Raji (cell line): ENCODE results near the gene ANKS1B.

Experiments used
- POLR2A ChIP-seq: IDR thresholded peaks from 2 replicates; pipeline ENCODE4 v1.6.1; 2011; ENCODE audit warnings: low read depth, low read length, control low read depth; ENCODE audit not compliant: insufficient read depth

Gene ANKS1B

DNA sequence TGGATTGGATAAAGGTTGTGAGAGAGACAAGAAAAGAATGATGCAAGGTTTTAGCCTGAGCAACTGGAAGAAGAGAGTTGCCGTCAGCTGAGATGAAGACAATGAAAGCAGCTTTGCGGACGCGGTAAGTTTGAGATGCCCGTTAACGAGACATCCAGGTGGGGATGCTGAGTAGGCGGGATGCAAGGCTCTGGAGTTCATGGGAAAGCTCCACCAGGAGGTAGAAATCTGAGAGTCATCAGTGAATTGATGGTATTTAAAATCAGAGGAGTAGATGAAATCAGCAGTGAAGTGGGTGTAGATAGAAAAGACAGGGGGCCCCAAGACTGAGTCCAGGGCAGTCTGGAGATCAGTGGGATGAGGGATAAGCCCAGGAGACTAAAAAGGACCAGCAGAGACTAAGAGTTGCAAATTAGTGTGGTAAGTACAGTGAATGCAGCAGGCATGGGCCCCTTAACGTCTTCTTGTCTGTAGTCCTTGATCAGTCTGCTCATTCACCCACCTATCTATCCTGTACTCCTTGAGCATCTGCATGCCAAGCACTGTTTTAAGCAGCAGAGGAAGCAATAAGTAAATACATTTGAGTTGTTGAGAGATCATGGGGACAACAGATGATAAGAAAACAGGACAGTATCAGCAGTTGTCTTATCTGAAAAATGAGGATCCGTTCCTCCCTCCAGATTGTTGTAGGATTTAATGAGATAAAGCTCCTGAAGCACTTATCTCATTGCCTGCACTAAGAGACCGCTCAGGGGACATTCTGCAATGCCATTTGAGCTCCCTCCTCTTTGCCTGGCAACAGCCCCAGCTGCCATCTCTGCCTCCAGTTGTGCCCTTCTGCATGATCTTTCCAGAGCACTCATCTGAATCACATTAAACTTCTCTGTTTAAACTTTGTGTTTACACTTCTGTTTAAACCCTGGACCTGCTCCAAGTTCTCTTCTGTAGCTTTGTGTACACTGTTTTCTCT, 1248.1 kb downstream of the ANKS1B start:
- TF ChIP-seq POLR2A: no peak

DNA sequence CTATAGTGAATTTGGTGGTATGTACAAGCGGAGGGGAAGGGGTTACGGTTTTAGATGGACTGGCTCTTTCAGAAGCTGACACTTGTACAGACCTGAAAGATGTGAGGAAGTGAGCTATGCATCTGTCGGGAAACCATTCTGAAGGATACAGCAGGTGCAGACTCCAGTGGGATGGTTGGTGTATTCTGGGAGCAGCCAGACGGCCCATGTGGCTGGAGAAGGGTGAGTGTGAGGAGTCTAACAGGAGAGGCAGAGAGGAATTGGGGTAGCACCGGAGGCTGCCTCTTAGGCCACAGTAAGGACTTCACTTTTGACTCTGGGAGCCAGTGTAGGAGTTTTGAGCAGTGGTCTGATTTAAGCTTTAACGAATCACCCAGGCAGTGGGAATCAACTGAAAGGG, 1248.9 kb downstream of the ANKS1B start:
- TF ChIP-seq POLR2A: no peak

DNA sequence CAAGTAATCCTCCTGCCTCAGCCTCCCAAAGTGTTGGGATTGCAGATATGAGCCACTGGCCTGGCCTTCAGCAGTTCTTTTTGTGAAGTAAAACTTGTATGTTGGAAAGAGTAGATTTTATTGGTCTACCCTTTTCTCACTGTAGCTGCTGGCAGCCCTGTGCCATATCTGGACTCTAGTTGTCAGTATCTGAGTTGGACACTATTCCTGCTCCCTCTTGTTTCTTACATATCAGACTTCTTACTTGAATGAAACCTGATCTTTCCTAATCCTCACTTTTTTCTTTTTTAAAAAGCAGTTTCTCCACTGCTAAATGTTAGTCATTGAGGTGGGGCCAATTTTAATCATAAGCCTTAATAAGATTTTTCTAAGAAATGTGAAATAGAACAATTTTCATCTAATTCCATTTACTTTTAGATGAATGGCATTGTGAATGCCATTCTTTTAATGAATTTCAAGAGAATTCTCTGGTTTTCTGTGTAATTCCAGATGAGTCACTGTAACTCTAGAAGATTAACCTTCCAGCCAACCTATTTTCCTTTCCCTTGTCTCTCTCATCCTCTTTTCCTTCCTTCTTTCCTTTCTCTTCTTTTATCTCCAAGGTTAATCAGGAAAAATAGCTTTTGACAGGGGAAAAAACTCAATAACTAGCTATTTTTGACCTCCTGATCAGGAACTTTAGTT, 1250.9 kb downstream of the ANKS1B start:
- no peak for TF ChIP-seq POLR2A

DNA sequence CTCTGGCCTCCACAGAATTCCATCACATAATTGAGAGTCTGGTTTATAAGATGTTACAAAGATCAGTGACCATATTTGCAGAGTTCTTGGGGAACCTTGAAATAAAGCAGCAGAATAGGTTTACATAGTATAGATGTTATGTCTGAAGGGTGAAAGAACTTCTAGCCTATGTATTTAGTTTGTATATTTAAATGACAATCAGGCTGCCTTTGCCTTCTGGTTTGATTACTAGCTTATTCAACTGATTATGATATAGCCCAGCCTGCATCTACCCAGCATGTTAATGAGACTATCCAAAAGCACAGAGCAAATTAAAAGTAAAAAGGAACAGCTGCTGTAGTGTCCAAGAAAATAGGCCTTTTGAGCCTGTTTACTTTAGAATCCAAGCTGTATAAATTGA, 1254.3 kb downstream of the ANKS1B start:
- no peak for TF ChIP-seq POLR2A

DNA sequence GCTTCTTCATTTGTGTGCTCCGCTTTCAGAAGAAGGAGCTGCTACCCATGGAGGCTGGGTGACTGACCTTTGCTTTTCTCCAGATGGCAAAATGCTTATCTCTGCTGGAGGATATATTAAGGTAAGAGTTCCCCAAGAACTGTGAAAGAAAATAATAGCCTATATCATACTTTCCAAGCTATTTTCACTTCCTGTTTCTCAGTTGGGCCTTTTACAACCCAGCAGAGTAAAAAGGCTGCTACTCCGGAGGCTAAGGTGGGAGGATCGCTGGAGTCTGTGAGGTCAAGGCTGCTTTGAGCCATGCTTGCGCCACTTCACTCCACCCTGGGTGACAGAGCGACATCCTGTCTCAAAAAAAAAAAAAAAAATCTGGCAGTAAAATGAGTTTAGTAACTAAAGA, 1257.5 kb downstream of the ANKS1B start:
- TF ChIP-seq POLR2A: no peak

DNA sequence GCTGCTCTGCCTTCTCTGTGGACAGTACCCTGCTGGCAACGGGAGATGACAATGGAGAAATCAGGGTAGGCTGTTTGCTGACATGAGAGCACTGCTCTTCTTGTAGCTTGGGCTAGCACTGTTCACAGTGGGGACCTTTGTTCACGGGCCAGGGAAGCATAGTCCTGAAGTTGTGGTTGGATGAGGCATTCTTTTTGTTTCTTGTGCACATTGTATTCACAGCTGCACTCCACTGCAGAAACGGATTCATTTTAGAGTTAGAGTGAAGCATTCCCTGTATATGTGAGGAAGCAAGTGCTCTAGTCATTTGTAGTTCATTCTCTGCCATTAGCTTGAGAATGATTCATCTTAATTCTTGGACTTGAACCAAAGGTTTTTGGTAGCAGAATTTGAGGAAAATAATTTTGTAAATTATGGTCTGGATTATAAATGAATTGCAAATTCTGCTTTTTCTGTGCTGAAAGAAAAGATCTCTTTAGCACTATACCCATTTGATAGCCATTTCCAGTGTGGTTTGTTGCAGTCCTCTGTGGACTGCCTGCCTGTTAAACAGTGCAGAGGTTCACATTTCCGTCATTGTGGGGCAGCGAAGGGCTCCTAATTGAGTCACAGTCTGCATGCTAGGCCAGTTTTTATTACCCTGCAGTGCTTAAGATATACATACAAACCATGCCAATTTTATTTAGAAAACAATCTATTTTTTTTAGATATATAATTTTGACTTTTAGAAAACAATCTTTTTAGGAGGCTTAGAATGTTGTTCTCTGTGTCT, 1259.1 kb downstream of the ANKS1B start:
- no peak for TF ChIP-seq POLR2A

DNA sequence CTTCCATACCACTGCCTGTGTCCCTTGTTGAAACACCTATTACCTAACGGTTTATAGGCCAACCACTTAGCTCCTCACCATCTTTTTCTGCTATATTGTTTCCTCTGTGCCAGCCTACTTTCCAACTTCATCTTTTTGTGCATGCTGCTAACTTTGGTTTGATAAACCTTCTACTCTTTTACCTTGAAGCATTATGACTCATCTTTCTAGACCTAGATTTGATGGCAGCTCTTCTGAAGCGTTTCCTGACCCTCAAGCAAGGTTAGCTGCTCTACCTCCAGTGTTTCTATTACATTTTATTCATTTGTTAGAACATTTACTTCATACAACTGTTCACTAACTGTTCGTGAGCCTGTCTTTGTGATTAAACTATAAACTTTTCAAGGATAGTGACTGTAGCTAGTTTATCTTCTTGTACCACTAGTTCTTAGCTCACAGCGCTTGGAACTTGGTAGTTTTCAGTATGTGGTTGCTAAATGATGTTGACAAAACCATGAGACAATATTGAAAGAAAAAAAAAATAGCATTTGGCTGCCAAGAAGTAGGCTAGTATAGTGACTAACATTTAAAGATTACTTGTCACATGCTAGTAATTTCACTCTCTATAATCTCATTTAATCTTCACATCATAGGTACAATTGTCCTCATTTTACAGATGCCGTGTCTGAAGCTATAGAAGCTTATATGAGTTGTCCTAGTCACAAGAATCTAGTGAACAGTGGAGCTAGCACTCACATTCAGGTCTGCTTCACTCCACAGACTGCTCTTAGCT, 1260.2 kb downstream of the ANKS1B start:
- TF ChIP-seq POLR2A: no peak

DNA sequence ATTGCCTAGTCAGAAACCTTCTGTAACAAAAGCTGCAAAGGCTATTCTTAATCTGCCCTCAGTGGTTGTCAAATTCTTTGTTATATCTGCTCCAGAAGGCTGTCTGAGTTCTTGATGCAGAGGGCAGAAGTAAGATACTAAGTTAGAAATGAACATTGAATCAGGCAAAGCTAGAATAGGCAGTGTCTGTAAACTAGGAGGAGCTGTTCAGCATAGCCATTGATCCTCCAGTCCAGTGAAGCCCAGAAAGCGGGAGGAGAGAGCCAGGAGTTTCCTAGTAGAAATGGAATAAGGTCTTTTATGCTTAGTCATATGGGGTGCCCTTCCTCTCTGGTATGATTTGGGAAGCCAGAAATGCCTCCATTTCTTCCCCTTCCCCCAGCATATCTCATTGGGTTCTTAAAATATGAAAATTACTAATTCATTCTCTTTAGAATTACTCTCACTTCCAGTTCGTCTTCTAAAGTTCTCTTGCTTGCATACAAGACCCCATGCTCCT, 1263.5 kb downstream of the ANKS1B start:
- TF ChIP-seq POLR2A: no peak

DNA sequence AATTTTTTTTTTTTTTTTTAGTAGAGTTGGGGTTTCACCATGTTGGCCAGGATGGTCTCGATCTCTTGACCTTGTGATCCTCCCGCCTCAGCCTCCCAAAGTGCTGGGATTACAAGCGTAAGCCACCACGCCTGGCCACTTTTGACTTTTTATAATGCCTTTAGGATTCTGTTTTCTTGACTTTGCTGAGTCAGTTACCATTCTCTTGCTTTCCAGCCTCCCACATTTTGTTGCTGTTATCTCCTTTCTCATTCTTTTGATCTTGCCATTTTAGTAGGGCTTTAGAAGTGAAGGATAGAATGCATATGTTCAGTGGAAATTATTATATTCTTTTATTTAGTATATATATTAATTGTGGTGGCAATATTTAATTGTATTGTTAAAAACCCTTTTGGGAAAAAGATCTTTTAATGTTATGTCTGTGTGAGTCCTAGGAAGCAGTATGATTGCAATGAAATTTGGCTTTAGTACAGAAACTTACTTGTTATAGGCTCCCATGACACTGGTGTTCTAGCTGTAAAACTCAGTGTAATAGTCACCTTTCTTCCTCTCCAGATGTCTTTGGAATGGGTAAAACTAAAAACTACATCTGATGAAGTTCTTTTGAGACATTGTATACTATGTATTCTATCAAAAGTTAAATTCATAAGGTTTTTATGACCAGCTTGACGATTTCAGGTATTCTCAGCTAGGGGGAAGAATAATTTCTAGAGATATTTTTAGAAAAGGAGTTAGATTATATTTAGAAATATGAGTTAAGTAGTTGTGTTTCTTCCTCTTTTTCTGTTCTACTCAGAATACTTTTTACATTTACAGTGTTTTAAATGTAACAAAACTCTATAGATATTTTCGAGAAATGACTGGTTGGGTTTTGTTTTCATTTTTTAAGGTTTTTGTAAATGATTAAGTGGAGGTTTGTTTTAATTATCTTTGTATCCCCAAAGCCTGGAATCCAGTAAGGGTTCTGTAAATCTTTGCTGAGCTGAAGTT, 1264.9 kb downstream of the ANKS1B start:
- no peak for TF ChIP-seq POLR2A

DNA sequence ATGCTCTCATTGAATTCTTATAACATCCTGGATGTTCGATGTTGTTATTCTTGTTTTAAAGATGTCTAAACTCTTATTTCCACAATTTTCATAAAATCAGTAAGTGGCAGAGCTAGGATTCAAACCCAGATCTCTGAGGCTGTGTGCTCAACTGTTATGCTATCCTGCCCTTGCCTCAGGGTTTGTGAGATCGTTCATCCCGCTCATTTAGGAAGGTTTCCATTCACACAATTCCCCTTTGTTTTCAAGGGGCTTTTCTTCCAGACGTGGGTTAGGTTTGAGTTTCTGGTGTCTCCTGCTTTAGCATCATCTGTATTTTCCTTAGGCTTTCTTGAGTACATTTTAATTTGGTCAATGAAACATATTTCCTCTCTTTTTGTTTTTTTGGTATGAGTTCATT, 1270.3 kb downstream of the ANKS1B start:
- no peak for TF ChIP-seq POLR2A

DNA sequence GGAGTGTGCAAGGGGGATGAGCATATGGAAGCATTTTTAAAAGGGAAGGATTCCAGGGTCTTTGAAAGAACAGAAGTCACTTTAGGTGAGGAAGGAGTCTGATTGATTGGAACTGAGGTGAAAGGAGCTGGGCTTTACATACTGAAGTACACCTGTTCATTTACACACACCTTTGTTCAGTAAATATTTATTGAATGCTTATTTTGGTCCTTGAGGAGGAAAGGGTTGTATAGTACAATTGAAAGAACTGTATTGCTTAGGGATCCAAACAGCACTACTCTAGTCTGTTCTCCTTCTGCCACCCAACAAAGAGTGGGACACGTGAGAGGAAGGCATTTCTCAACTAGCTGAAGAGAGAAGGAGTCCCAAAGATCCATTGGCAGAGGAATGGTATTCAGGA, 1275.7 kb downstream of the ANKS1B start:
- no peak for TF ChIP-seq POLR2A

DNA sequence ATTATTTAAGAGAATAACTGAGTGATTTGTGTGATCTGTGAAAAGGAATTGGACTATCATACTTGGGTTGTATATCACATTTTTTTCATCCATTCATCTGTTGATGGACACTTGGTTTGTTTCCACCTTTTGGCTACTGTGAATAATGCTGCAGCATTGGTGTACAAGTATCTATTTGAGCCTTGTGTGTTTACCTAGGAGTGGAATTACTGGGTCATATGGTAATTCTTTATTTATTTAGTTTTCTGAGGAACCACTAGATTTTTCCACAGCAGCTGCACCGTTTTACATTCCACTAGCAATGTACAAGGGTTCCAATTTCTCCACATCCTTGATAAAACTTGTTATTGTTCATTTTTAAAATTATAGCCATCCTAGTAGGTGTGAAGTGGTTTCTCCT, 1283.6 kb downstream of the ANKS1B start:
- no peak for TF ChIP-seq POLR2A

DNA sequence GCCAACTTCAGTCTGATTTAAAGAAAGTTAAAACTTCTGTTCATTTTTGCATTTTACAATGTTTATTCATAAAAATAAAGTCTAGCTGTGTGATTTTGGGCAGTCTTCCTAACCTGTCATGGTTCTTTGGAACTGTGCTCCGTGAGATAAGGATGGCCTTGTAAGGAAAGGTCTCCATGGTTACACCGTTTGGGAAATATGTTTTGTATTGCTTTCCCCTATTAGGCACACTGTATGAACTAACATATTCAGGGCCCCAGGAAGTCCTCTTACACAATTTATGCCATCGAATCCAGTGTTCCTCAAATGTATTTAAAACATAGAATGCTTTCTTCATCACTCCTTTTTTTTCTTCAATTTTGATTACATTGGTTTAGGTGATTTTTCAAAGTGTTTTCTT, 1285.2 kb downstream of the ANKS1B start:
- no peak for TF ChIP-seq POLR2A
